GM19351 (cell line): Measurements from ENCODE around the gene MGRN1.
"Not testable (repeated sequence)": the region's sequence is repeated elsewhere in the genome, so short reads cannot be mapped to it uniquely, and the experiment has no call there.

Experiments used
- ATAC-seq: cut with Tn5 transposase; IDR thresholded peaks from one replicate; pipeline ENCODE4 v1.9.1; 2021; ENCODE audit warnings: mild to moderate bottlenecking, moderate library complexity; ENCODE audit not compliant: unreplicated experiment

The MGRN1 gene

DNA sequence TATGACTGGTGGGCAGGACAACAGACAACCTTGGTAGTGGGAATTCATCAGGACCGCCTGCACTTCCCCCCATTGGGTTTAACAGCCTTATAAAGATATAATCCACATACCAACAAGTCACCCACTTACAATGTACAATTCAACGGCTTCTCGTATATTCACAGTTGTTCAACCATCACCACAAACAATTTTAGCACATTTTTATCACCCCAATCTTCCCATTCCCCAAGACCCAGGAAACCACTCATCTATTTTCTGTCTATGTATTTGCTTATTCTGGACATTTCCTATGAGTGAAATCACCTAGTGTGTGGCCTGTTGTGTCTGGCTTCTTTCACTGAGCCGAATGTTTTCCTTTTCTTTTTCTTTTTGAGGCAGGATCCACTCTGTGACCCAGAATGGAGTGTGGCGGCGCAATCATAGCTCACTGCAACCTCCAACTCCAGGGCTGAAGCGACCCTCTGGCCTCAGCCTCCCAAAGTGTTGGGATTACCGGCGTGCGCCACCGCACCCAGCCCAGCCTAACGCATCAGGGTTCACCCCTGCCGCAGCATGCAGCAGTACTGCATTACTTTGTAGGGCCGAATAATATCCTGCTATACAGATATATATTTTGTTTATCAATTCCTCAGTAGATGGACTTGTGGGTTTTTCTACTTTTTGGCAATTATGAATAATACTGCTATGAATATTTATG lies 98.6 kb downstream of the MGRN1 start:
- ATAC-seq = no peak

DNA sequence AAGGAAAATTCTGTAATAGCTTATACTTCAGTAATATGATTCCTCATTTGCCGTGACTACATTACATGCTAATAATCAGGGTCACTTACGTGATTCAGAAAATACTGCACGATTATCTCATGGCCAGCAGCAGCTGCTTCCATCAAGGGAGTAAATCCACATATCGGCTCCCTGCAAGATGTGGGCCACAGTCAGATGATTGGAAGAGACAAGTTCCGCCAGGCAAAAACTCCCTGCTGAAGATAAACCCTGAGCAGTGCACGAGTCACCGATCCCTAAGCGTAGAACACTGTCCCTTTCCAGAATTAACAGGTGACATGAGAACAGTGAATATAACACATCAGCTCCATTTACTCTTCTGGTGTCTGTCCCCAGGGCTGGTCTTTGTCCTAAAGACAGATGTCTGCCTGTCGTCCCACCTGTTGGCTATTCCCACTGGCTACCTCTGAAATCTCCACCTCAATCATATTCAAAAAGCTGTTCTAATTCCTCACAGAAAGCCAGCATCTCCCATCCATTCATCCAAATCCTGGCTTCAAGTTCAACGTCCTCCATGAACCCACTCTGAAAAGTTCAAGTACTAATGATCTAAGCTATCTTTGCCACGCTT lies 100.1 kb downstream of the MGRN1 start:
- no peak for ATAC-seq

GRCh38 chr16:4726616-4727015 lies 102.0 kb downstream of the MGRN1 start:
- ATAC-seq = no peak

DNA sequence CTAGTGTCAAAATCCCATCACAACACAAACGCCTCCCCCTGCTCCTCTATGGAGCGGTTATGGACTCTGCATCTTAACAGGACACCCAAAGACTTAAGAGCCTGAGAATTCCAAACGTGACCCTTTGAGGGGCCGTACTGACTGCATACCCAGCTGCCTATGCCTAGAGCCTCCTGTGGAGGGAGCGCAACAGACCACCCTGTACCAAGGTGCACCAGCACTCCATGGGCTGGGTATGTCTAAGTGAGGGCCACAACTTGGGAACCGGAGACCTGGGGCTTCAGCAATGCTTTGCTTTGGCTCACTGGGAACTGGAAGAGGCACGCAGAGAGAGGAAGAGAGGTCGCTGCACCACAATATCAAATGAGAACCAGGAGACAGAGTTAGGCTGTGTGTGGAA lies 104.0 kb downstream of the MGRN1 start:
- ATAC-seq = no peak

- no peak for ATAC-seq
These were observed 105.2 kb downstream of the MGRN1 start for GRCh38 chr16:4729876-4730275.

DNA sequence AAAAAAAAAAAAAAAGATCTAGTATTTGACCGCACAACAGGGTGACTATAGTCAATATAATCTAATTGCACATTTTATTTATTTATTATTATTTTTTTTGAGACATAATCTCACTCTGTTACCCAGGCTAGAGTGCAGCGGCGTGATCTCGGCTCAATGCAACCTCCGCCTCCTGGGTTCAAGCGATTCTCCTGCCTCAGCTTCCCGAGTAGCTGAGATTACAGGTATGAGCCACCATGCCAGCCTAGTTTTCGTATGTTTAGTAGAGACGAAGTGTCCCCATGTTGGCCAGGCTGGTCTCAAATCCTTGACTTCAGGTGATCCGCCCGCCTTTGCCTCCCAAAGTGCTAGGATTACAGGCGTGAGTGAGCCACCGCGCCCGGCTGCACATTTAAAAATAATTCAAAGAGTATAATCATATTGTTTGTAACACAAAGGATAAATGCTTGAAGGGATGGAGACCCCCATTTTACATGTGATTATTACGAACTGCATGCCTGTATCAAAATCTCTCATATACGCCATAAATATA lies 108.7 kb downstream of the MGRN1 start:
- ATAC-seq = no peak

DNA sequence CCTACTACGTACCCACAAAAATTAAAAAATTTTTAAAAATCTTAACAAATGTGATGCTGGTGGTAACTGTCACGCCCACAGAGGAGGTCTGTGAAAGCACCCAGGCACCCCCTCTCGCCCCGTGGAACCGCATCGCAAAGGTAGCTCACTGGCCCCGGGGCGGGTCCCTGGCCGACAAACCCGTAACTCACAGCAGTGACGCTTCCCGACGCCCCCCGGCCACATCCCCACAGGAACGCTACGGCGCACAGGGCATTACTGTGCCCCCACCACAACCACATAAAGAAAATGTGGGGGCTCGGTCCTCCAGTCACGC lies 109.1 kb downstream of the MGRN1 start:
- no peak for ATAC-seq

DNA sequence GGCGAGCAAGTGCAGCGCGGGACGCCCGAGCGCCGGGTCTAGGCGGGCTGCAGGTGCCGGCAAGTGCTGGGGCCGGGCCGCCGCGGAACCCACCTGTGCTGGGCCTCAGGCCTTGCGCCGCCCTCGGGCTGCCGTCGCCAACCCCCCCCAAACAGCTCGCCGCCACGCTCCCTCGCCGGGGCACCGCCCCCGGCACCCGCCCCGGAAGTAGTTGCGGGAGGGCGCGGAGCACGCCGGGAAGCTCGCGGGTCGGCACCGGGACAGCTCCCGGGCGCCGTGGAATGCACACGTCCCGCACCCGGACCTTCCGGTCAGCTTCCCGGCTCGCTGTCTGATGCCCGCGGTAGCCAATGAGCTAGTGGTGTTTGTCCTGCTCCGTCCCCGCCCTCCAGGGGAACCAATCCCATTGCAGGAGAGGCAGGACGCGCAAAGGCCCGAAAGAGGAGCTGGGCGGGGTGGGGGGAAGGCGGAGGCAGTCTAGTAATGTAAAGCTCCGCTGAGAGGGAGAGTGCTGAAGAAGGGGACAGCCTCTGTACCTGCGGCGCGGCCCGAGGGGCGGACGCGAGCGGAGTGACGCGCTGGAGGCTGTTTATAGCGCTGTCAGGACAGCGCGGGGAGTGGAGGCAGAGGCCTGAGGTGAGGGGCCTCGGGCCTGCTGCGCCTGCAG lies 109.6 kb downstream of the MGRN1 start, which contains the start of the genes ANKS3 and DNAAF8:
Gene ANKS3, minus strand, starts transcription at position 209 of the 667 bp plus-strand sequence. CDS start 4,122 bp downstream, outside the sequence.
Gene DNAAF8, plus strand, starts transcription at position 475 of the 667 bp plus-strand sequence. CDS start 1,978 bp downstream, outside the sequence.
- ATAC-seq = peak; percentile 80

DNA sequence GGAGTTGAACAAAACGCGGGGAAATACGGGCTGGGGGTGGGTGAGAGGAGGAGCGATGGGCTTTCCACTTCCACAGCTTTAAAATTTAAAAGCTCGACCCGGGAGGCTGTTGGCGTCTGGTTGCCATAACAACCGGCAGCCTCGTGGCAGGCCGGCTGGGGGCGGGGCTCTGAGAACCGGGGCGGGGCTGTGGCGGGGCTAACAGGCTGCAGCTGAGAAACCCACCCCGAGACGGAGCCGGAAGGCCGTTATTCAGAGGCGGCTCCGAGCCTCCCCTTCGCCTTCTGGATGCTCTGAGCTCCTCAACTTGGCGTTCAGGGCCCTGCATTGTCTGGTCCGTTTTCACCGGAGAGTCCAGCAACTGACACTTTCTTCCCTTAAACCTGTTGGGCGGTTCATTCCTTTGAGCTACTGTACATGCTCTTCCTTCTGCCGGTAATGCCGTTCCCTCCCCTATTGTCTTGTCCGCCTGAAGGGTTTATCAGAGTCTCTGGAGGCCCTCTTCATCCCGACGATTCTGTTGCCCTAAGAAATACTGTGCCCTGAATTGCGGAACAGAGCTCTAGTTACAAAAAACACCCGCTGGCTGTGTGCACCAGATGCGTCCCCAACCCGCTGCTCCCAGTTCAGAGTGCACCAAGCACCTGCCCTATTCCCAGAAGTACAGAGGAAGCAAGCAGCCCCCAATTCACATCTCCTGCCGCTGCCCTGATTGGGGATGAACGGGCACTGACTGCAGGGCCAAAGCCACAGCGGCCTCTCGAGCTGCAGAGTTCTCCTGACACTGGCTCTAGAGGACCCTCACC lies 110.3 kb downstream of the MGRN1 start:
- ATAC-seq = peak; percentile 59

DNA sequence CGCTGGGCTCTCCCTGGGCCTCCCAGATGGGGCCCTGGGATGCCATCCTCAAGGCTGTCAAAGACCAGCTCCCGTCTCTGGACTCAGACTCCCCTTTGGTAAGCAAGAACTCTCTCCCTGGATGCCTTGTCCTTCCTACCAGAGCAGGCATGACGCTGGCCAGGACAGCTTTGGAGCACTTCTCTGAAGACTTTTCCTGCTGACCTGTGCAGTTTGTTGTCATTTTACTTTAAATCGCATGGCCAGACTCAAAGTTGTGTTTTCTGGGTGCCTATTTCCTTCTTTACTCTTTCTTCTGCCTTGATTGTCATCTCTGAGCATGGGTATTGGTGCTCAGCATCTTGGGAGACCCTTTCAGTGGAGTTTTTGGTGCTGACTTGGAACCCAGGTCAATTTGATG lies 111.9 kb downstream of the MGRN1 start:
- ATAC-seq = no peak

DNA sequence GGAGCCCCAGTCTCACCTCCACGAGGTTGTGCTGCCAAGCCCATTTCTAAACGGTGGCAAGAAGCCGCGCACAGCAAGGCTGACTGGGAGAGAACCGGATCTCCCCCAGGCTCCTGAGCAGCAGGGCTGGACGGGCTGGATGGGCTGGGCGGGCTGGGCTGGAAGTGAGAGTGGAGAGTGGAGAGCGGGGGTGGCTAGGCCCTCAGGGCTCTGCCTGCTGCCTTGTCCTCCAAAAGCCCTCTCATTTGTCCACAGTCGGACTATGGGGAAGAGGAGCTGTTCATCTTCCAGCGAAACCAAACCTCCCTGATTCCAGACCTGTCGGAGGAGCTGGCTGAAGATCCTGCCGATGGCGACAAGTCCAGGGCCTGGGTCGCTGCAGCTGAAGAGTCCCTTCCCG lies 112.9 kb downstream of the MGRN1 start:
- no peak for ATAC-seq

- not testable (repeated sequence) for ATAC-seq
These were observed 113.7 kb downstream of the MGRN1 start for GRCh38 chr16:4738370-4738769.
